SU-DHL-6 (cell line): ENCODE measurements around the gene BFSP1.

ENCODE experiments used
- H2AFZ ChIP-seq: fragments of 200-600 bp; sonication (generic); 2 replicates; pipeline ENCODE4 v1.6.1; 2014; ENCODE audit warnings: low read depth, mild to moderate bottlenecking, moderate library complexity, mixed read lengths, antibody characterized with exemption, low read length; ENCODE audit not compliant: severe bottlenecking
- H3F3A ChIP-seq: fragments of 200-600 bp; shearing (Covaris generic); 2 replicates; pipeline ENCODE4 v1.6.0; 2016; ENCODE audit warnings: antibody characterized with exemption, mild to moderate bottlenecking; ENCODE audit not compliant: insufficient read depth
- H3K27ac ChIP-seq: fragments of 200-600 bp; sonication (generic); 2 replicates; pipeline ENCODE4 v1.5.1; 2016; ENCODE audit warnings: low read depth, mild to moderate bottlenecking, low read length, moderate library complexity, mixed read lengths
- H3K27me3 ChIP-seq: fragments of 200-600 bp; sonication (generic), shearing (Covaris generic); 2 replicates; pipeline ENCODE4 v1.6.0; 2014; ENCODE audit warnings: mild to moderate bottlenecking, low read length
- H3K36me3 ChIP-seq: fragments of 200-600 bp; sonication (generic); 2 replicates; pipeline ENCODE4 v1.6.1; 2014; ENCODE audit warnings: mild to moderate bottlenecking, low read length, mixed read lengths
- H3K4me2 ChIP-seq: fragments of 300-600, 200-600 bp; shearing (Covaris generic), sonication (generic); 2 replicates; pipeline ENCODE4 v1.6.0; 2014; ENCODE audit warnings: low read length, low read depth, mild to moderate bottlenecking; ENCODE audit not compliant: poor library complexity, severe bottlenecking
- H3K4me3 ChIP-seq: fragments of 200-600 bp; sonication (generic); 2 replicates; pipeline ENCODE4 v1.5.1; 2014; ENCODE audit warnings: antibody characterized with exemption, low read length, mild to moderate bottlenecking, mixed read lengths; ENCODE audit not compliant: insufficient read depth, poor library complexity, severe bottlenecking
- H3K79me2 ChIP-seq: fragments of 200-600 bp; sonication (generic); 2 replicates; pipeline ENCODE4 v1.6.1; 2014; ENCODE audit warnings: mild to moderate bottlenecking, low read length, moderate library complexity; ENCODE audit not compliant: insufficient read depth
- H3K9ac ChIP-seq: fragments of 200-600 bp; sonication (generic); 2 replicates; pipeline ENCODE4 v1.7.0; 2014; ENCODE audit warnings: mild to moderate bottlenecking, low read length
- H3K9me2 ChIP-seq: fragments of 200-600 bp; sonication (generic); replicated peaks from 2 replicates; pipeline ENCODE4 v1.6.1; 2014; ENCODE audit warnings: low read length; ENCODE audit not compliant: insufficient read depth
- H3K9me3 ChIP-seq: fragments of 200-600 bp; sonication (generic); 2 replicates; pipeline ENCODE4 v1.6.1; 2014; ENCODE audit warnings: low read length, mixed read lengths; ENCODE audit not compliant: insufficient read depth
- H4K20me1 ChIP-seq: fragments of 200-600 bp; sonication (generic); 2 replicates; pipeline ENCODE4 v1.6.1; 2014; ENCODE audit warnings: low read depth, mild to moderate bottlenecking, antibody characterized with exemption, low read length, moderate library complexity, mixed read lengths
- EZH2phosphoT487 ChIP-seq: fragments of 200-600 bp; sonication (generic), shearing (Covaris generic); conservative IDR thresholded peaks from 2 replicates; pipeline ENCODE4 v1.6.1; 2018; ENCODE audit warnings: mild to moderate bottlenecking, antibody characterized with exemption, low read length, moderate library complexity, mixed read lengths
- TF ChIP-seq, protein P1 (sequence below): fragments of 200-600 bp; sonication (generic); IDR thresholded peaks from one replicate; pipeline ENCODE4 v1.5.1; 2017; ENCODE audit warnings: antibody characterized with exemption, mild to moderate bottlenecking, low read length, moderate library complexity; ENCODE audit not compliant: insufficient read depth, poor library complexity, severe bottlenecking

The BFSP1 gene

DNA sequence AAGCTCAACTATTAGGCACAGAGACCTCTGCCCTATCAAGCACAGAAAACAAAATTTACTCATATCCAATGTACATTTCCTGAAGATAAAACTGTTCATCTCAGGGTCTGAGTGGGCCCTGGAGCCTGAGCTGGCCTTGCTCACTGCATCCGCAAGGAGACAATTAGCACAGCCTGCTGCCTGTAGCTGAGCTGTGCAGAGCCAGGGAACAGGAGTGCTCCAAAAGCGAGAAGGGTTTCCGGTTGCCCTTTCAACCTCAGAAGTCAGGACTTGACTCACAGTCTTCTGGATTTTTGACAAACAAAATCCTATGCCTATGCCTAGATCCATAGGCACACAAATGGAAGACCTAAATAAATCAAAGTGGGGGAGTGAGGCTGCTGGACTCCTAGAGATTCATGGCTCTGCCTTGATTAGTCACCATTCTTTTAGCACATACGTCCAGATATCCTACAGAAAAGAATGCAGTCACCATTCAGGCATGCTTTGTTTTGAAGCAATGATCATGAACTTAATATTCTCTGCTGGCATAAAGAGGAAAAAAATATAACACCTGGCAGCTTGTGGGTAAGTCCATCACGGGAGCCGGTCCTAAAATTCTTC is 73.5 kb downstream of the BFSP1 start:
- no peak overlapping the region for H3K4me3 ChIP-seq
- no peaks in the 10 kb centered on the region for H3K79me2 ChIP-seq
- no peak overlapping the region for H3K9ac ChIP-seq
- no peaks in the 10 kb centered on the region for H3K9me2 ChIP-seq
- no peaks in the 10 kb centered on the region for H4K20me1 ChIP-seq
- no peak overlapping the region for H3K27ac ChIP-seq
- H3K9me3 ChIP-seq: no peaks in the 10 kb centered on the region
- no peaks in the 10 kb centered on the region for H3K27me3 ChIP-seq
- no peak for TF ChIP-seq EZH2phosphoT487
- TF ChIP-seq, protein P1, sequence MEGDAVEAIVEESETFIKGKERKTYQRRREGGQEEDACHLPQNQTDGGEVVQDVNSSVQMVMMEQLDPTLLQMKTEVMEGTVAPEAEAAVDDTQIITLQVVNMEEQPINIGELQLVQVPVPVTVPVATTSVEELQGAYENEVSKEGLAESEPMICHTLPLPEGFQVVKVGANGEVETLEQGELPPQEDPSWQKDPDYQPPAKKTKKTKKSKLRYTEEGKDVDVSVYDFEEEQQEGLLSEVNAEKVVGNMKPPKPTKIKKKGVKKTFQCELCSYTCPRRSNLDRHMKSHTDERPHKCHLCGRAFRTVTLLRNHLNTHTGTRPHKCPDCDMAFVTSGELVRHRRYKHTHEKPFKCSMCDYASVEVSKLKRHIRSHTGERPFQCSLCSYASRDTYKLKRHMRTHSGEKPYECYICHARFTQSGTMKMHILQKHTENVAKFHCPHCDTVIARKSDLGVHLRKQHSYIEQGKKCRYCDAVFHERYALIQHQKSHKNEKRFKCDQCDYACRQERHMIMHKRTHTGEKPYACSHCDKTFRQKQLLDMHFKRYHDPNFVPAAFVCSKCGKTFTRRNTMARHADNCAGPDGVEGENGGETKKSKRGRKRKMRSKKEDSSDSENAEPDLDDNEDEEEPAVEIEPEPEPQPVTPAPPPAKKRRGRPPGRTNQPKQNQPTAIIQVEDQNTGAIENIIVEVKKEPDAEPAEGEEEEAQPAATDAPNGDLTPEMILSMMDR: no peak
- no peaks in the 10 kb centered on the region for H3F3A ChIP-seq
- H2AFZ ChIP-seq: no peak overlapping the region
- H3K36me3 ChIP-seq: no peaks in the 10 kb centered on the region
- no peak overlapping the region for H3K4me2 ChIP-seq

DNA sequence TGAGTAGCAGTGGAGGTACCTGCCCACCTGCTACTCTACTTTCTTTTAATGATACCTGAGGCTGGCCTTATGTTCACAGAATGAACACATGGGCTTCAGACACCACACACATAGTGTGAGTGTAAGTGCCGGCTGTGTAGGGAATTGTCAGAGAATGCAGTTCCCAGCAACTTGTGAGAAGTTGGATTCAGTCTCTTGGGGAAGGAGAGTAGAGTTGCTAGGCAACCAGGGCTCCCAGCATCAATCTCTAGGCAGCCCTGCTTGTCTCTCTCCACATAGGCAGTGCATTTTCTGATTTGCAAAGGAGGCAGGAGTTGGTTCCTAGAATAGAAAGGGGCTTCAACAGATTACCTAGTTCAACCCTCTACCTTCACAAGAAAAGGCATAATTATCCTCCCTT is 74.1 kb downstream of the BFSP1 start:
- Histone ChIP-seq H3K27me3 (no peaks in the 10 kb centered on the region), H4K20me1 (no peaks in the 10 kb centered on the region), H3K36me3 (no peaks in the 10 kb centered on the region), H2AFZ (no peak overlapping the region), H3K79me2 (no peaks in the 10 kb centered on the region), H3K27ac (no peak overlapping the region), H3K4me2 (no peak overlapping the region), H3K9me3 (no peaks in the 10 kb centered on the region), H3K4me3 (no peak overlapping the region), H3K9me2 (no peaks in the 10 kb centered on the region), H3K9ac (no peak overlapping the region), H3F3A (no peaks in the 10 kb centered on the region)
- TF ChIP-seq EZH2phosphoT487: no peak
- TF ChIP-seq, protein P1: no peak

DNA sequence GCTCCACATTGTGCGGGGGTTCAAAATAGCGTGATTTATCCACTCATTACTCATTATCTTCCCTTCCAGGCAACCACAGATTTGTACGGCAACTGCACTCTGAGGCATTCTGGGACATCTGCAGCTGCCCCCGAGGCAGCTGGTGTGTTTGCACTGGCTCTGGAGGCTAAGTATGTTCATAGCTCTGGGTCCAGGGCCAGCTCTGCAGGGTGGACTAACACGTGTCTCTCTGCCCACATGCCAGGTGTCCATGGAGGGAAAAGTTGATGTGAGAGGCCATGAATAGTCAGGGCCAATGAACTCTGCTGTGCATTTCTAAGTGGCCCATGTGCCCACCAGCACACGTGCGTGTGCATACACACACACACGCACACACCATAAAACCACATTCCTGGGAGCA is 74.9 kb downstream of the BFSP1 start:
- H3K79me2 ChIP-seq: no peaks in the 10 kb centered on the region
- H3K9me2 ChIP-seq: no peaks in the 10 kb centered on the region
- no peak overlapping the region for H3K4me3 ChIP-seq
- H3F3A ChIP-seq: no peaks in the 10 kb centered on the region
- H3K9me3 ChIP-seq: no peaks in the 10 kb centered on the region
- no peaks in the 10 kb centered on the region for H3K36me3 ChIP-seq
- H3K9ac ChIP-seq: no peak overlapping the region
- TF ChIP-seq, protein P1: no peak
- no peak for TF ChIP-seq EZH2phosphoT487
- H2AFZ ChIP-seq: no peak overlapping the region
- H3K27ac ChIP-seq: no peak overlapping the region
- H3K4me2 ChIP-seq: no peak overlapping the region
- H3K27me3 ChIP-seq: no peaks in the 10 kb centered on the region
- H4K20me1 ChIP-seq: no peaks in the 10 kb centered on the region
